NOMO-1 (cell line): ENCODE measurements around the gene UXS1.

Experiments used
- DNase-seq, 2 experiments: peaks; one replicate each; lab custom pipeline; 2025; ENCODE audit not compliant: unreplicated experiment in 2 of 2; lab: John Stamatoyannopoulos, UW

UXS1 gene

DNA sequence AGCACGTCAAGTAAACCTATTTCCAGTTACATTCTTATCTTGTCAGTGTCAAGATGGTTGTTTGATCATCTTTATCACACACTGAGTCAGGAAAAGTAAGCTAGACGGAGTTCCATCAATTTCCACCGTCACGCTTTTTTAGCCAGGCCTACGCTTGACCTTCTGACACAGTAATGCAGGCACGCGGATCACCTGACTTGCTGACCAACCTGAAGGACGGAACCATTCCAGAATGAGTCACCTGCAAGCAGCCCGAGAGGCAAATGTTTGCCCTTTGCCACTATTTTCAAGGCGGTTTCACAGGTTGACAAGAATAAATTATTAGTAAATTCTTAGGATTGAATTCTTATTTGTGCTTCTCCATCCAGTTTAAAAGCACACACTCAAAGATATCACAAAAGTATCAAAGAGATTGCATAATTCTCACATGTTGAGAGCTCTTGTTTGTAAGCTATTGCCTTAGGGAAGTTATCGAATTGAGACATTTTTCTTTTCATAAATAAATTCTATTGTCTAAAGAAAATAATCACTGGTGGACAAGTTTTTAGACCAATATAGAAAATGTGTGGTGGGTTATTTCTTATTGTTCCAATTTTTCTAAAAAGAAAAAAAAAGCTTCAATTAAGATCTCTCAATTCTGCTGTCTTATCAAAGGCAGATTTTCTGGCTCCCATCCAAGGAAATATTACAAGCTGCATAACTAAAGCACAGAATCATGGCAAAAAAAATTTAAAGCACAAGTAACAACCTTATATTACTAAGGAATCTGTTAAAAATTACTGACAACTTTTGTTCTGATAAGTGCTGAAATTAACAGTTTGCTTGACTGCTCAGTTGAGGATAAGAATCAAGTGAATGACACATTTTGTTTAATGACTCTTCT, 31.9 kb downstream of the UXS1 start:
- DNase-seq: no peak

- DNase-seq: no peak
Observed at GRCh38 chr2:106161341-106161740, 32.8 kb downstream of the UXS1 start.

GRCh38 chr2:106160786-106161261, 33.3 kb downstream of the UXS1 start:
- peak; percentile 23 to 31 for DNase-seq

- DNase-seq: peak in 1 of 2 experiments; percentile 47
Observed at GRCh38 chr2:106159866-106160785, 34.0 kb downstream of the UXS1 start.

DNA sequence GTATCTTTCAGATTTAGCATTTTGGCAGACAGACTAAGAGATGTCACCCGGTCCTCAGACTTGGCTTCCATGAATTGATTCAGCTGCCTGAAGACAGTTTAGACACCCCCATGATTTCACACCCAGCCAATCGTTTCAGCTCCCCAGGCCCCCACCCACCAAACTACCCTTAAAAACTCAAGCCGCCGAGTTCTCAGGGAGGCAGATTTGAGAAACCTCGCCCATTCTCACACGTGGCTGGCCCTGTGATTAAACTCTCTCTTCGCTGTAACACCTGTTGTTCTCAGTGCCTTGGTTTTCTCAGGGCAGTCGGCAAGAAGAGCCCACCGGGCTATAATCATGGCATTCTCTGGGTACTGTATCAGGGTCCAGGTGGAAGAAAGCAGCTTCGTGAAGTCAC, 35.2 kb downstream of the UXS1 start:
- no peak for DNase-seq

GRCh38 chr2:106158131-106158530, 36.0 kb downstream of the UXS1 start:
- no peak for DNase-seq

- no peak for DNase-seq
Observed at GRCh38 chr2:106157416-106157815, 36.7 kb downstream of the UXS1 start.

GRCh38 chr2:106156305-106157296, 37.5 kb downstream of the UXS1 start:
- DNase-seq: no peak

DNA sequence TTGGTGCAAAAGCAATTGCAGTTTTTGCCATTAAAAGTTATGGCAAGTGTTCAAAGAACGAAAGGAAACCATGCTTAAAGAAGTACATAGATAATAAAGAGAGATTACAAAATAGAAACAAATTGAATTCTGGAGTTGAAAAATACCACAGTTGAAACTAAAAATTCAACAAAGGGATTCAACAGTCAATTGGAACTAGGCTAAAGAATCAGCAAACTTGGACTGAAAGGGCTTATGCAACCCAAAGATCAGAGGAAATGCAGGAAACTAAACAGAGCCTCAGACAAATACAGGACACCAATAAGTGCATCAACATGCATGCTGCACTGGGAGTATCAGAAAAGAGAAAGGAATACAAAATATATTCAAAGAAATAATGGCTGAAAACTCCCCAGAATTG, 40.3 kb downstream of the UXS1 start:
- DNase-seq: no peak

GRCh38 chr2:106147665-106148064, 46.4 kb downstream of the UXS1 start:
- DNase-seq: no peak

DNA sequence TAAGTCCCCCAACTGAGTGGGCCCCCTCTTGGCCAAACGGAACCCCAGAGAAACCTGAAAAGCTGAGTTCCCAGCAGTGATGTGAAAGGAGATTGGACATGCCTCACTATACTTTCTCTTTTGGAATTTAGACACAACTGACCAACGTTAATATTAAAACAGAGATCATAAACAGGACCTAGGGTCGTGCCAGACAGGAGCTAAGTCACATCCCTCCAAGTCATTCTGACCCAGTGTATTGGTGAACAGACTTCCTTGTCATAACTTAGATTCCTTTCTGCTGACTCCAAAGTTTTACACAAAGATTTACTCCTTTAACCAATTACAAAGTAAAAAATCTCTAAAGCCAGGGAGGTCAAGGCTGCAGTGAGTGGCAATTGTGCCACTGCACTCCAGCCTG, 46.9 kb downstream of the UXS1 start:
- DNase-seq: no peak

GRCh38 chr2:106144621-106145331, 49.3 kb downstream of the UXS1 start:
- DNase-seq: no peak

- no peak for DNase-seq
Observed at GRCh38 chr2:106143495-106144215, 50.4 kb downstream of the UXS1 start.

- no peak for DNase-seq
Observed at GRCh38 chr2:106142683-106143082, 51.4 kb downstream of the UXS1 start.

GRCh38 chr2:106140913-106141312, 53.2 kb downstream of the UXS1 start:
- DNase-seq: no peak

- no peak for DNase-seq
Observed at GRCh38 chr2:106140113-106140512, 54.0 kb downstream of the UXS1 start.

DNA sequence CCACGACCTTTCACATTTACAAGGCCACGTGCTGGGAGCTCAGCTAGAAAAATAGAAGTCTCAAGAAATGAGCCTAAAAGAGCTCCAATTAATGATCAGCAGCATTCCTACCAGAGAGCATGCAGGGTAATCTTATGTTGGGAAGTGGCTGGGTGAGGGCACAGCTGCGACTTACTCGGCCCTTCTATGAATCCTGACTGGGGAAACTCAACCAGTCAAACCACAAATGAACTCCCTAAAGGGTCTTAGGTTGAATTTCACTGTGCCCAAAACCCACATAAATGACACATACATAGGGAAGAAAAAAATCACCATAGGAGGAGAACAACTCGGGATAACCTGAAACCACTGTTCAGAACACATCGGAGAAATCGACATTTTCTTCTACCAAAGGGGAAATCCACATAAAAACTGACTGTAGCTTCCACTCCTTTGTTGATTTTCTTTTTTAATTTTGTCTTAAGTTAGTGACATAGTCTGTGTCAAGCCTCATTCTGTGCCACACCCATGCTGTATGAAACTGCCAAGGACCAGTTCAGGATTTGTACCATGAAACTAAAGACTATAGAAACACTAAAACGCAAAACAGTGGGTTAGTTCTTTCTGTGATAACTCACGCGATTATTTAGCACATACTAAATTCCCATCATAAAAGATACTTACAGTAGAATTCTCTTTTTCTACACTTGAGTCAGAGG, 54.7 kb downstream of the UXS1 start:
- no peak for DNase-seq

DNA sequence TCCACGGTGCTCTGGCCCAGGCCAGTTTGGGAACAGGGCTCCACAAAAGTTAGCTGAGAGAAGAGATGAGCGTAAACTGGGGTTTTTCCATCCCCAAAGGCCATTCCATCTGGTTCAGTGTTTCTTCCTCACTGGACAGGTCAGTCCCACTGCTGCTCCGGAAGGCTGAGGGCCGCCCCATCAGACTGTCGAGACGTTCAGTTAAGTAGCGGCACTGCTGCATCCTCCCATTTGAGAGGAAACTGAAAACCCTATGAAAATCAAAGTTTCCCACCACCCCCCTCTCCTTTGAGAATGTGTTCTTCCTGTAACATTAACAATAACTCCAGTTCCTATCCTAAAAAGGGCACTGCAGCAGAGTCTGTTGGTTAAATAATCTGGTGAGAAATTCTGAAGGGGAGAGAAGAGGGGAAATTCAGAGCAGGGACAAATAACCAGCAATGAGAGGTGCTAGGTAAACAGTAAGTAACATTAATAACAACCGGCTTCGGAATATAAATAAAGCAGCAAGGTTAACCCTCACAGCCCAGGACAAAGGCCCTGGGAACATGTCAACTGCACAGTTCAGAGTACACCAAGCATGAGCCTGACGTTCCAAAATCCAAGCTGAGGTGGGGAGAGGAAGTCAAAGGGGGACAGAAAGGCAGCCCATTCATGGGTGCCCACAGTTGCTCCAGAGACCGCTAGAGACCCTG, 55.4 kb downstream of the UXS1 start:
- DNase-seq: no peak
